Left lung (tissue), 10 donors: ENCODE measurements around the gene SMAP2. TPM values are rescaled to one million over a fixed set of nuclear protein-coding genes. Genes with fewer than 3 reads are reported as not detected.
"Not testable (repeated sequence)": the region's sequence is repeated elsewhere in the genome, so short reads cannot be mapped to it uniquely, and the experiment has no call there.

Experiments used
- ATAC-seq: fragments of 200-7000 bp; cut with Tn5 transposase; one replicate; pipeline ENCODE4 v1.9.1; 2020; ENCODE audit warnings: moderate library complexity
- DNase-seq, 4 donors: peaks; one replicate each; pipeline ENCODE4 v3.0.0-alpha.2; 2013 to 2020
- H3K27ac ChIP-seq, 2 donors: fragments of 200-600 bp; sonication (generic) in 1 of 2; one replicate each; pipeline versions ENCODE4 v1.5.0 to v1.8.0; 2020 to 2021
- H3K27me3 ChIP-seq, 2 donors: fragments of 200-600 bp; sonication (generic) in 1 of 2; one replicate each; pipeline versions ENCODE4 v1.5.0 to v1.8.0; 2020 to 2021
- H3K36me3 ChIP-seq, 2 donors: fragments of 200-600 bp; sonication (generic) in 1 of 2; one replicate each; pipeline versions ENCODE4 v1.5.0 to v1.8.0; 2020 to 2021
- H3K4me1 ChIP-seq, 2 donors: fragments of 200-600 bp; one replicate each; pipeline ENCODE4 v1.8.0; 2021
- H3K4me3 ChIP-seq, 2 donors: fragments of 200-600 bp; sonication (generic) in 1 of 2; one replicate each; pipeline versions ENCODE4 v1.5.0 to v1.8.0; 2020 to 2021; ENCODE audit warnings: mild to moderate bottlenecking in 1 of 2
- H3K9me3 ChIP-seq, 2 donors: fragments of 200-600 bp; sonication (generic) in 1 of 2; one replicate each; pipeline versions ENCODE4 v1.5.0 to v1.8.0; 2020 to 2021
- intact Hi-C, 2 donors: fragments of 100-400 bp; cut with DNase I; formaldehyde crosslinking; loops; one replicate each; pipeline versions ENCODE4 v1.11.2 to v1.14.2; 2022
- polyA plus RNA-seq, 6 donors: library from polyadenylated mRNA; unstranded; fragments of 120-200 nt; gene quantifications; one replicate each; pipeline ENCODE4 v1.2.1, GENCODE V29; 2013; ENCODE audit not compliant: insufficient read length in 6 of 6
- total RNA-seq, 2 donors: library from RNA; stranded (reverse); fragmentation: NEBNext Ultra II Directional; extraction: Animal tissue kit (Norgen Biotek cat#: 25700); gene quantifications; one replicate each; pipeline ENCODE4 v1.2.1, GENCODE V29; 2021
- TF ChIP-seq, protein P1 (sequence below), 2 donors: fragments of 200-600 bp; sonication (generic) in 1 of 2; IDR thresholded peaks; one replicate each; pipeline versions ENCODE4 v1.5.0 to v1.8.0; 2021; ENCODE audit warnings: antibody characterized with exemption in 2 of 2
- donor health status: DM: no; HTN: yes; CAD: no.
- donor health status: DM: no; HTN: no; CAD: no.

SMAP2 gene
- total and polyA plus RNA-seq, 8 donors = 22.1 to 77.3 (median 24.8) TPM

DNA sequence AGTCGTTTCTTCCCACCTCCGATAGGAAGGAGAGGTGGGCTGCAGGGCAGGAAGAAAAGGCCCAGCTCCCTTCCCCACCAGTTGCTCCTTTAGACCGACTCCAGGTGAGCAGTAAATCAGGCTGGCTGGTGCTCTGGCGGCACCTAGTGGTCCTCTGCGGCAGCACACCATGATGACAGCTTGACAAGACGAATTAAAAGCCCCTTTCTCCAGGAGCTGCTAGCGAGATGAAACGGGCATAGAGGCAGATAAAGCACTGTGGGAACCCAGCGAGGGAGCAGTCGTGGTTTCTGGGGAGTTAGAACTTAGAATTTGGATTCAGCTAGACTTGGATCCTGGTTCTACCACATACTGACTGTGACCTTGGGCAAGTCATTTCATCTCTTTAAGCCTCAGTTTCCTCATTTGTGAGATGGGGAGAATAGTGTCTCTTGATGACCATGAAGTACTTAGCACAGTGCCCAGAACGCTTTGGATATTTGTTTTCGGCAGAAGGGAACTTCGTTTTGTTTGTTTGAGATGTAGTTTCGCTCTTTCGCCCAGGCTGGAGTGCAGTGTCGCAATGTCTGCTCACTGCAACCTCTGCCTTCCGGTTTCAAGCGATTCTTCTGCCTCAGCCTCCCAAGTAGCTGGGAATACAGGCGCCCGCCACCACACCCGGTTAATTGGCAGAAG is 34.6 kb upstream of the SMAP2 start:
- intact Hi-C loops = loop anchor here in 1 of 2 donors (5.0 kb wide), 1 partner anchor 197 kb away; no protein-coding TSS in a partner anchor
- ATAC-seq (peak; percentile 98), DNase-seq (peak; percentile 49 to 92 (median 80))
- H3K9me3 ChIP-seq = no peaks in the 10 kb centered on the region
- H3K4me3 ChIP-seq = peak overlapping the region in 1 of 2 donors; percentile 25
- peaks cover 0 to 56% of the 10 kb centered on the region in 2 donors for H3K4me1 ChIP-seq
- H3K36me3 ChIP-seq = no peaks in the 10 kb centered on the region
- H3K27me3 ChIP-seq = no peaks in the 10 kb centered on the region
- peak overlapping the region; percentile 46 to 91 for H3K27ac ChIP-seq
- TF ChIP-seq, protein P1, sequence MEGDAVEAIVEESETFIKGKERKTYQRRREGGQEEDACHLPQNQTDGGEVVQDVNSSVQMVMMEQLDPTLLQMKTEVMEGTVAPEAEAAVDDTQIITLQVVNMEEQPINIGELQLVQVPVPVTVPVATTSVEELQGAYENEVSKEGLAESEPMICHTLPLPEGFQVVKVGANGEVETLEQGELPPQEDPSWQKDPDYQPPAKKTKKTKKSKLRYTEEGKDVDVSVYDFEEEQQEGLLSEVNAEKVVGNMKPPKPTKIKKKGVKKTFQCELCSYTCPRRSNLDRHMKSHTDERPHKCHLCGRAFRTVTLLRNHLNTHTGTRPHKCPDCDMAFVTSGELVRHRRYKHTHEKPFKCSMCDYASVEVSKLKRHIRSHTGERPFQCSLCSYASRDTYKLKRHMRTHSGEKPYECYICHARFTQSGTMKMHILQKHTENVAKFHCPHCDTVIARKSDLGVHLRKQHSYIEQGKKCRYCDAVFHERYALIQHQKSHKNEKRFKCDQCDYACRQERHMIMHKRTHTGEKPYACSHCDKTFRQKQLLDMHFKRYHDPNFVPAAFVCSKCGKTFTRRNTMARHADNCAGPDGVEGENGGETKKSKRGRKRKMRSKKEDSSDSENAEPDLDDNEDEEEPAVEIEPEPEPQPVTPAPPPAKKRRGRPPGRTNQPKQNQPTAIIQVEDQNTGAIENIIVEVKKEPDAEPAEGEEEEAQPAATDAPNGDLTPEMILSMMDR (IDR thresholded peaks at IDR 0.05) = peak; percentile 92 to 98

GRCh38 chr1:40339420-40340323 is 33.9 kb upstream of the SMAP2 start:
- DNase-seq = peak in 2 of 4 donors; percentile 1 to 46
- no peaks in the 10 kb centered on the region for H3K9me3 ChIP-seq
- TF ChIP-seq, protein P1 (IDR thresholded peaks at IDR 0.05) = no peak
- H3K27ac ChIP-seq = peak overlapping the region; percentile 11 to 91
- intact Hi-C loops = loop anchor here in 1 of 2 donors (5.0 kb wide), 1 partner anchor 197 kb away; no protein-coding TSS in a partner anchor
- ATAC-seq = peak; percentile 19
- peaks cover 1 to 60% of the 10 kb centered on the region in 2 donors for H3K4me1 ChIP-seq
- no peaks in the 10 kb centered on the region for H3K36me3 ChIP-seq
- no peaks in the 10 kb centered on the region for H3K27me3 ChIP-seq
- peak overlapping the region in 1 of 2 donors; percentile 25 for H3K4me3 ChIP-seq

DNA sequence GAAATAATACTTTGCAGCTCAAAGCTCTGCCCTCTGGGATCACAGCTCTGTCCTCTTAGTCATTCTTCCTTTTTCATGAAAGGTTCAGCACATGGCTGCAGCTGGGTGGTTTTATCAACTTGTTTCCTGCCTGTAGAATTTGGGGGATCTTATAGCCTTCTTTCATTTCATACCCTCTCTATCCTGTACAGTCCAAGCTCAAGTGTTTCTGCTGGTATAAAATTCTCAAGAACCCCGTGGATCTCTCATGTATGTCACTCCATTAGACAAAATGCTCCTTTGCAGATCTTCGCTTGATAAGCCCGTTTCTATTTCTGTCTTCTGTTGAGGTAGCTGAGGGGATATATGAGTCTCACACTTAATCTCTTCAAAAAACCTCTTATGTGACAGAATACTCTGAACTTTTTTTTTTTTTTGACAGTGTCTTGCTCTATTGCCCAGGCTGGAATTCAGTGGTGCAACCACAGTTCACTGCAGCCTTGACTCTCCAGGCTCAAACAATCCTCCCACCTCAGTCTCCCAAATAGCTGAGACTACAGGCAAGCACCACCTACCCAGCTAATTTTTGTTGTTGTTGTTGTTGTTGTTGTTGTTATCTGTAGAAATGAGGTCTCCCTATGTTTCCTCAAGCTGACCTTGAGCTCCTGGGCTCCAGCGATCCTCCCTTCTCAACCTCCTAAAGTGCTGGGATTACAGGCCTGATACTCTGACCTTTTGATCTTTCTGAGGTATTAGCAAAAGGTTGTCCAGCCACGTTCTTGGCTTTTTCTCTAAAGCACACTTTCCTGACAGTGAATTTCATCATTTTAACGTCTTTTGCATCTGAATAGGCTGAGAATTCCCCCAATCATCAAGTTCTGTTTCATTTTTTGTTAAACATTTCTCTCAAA is 31.8 kb upstream of the SMAP2 start:
- H3K27ac ChIP-seq = peak overlapping the region in 1 of 2 donors; percentile 83

DNA sequence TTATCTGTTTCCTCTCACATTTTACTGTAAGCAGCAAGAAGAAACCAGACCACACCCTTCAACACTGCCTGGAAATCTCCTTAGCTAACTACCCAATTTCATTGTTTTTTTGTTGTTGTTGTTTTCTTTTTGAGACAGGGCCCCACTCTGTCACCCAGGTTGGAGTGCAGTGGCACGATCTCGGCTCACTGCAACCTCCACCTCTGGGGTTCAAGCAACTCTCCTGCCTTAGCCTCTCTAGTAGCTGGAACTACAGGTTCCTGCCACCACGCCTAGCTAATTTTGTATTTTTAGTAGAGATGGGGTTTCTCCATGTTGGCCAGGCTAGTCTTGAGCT is 31.2 kb upstream of the SMAP2 start:
- DNase-seq, ATAC-seq, H3K27me3 ChIP-seq, H3K9me3 ChIP-seq, H3K4me3 ChIP-seq, H3K36me3 ChIP-seq, intact Hi-C loops: not testable (repeated sequence)
- Histone ChIP-seq H3K4me1 (peaks cover 5 to 66% of the 10 kb centered on the region in 2 donors), H3K27ac (peak overlapping the region in 1 of 2 donors; percentile 83)

More for the DNA sequence above, 31.8 kb upstream of the SMAP2 start:
- Histone ChIP-seq H3K27me3 (no peaks in the 10 kb centered on the region), H3K4me1 (peaks cover 5 to 66% of the 10 kb centered on the region in 2 donors), H3K36me3 (no peaks in the 10 kb centered on the region), H3K4me3 (no peak overlapping the region), H3K9me3 (no peaks in the 10 kb centered on the region)
- DNase-seq (no peak), ATAC-seq (no peak)
- intact Hi-C loops = no loop called here
- TF ChIP-seq, protein P1 (IDR thresholded peaks at IDR 0.05) = no peak

- intact Hi-C loops = no loop called here
- peak overlapping the region in 1 of 2 donors; percentile 57 for H3K27ac ChIP-seq
These were observed 28.9 kb upstream of the SMAP2 start for GRCh38 chr1:40344597-40344996.

More at GRCh38 chr1:40344597-40344996, 28.9 kb upstream of the SMAP2 start:
- Histone ChIP-seq H3K4me3 (peak overlapping the region in 1 of 2 donors; percentile 29), H3K4me1 (peaks cover 5 to 54% of the 10 kb centered on the region in 2 donors), H3K9me3 (no peaks in the 10 kb centered on the region), H3K27me3 (no peaks in the 10 kb centered on the region), H3K36me3 (no peaks in the 10 kb centered on the region)
- ATAC-seq (peak; percentile 85), DNase-seq (peak in 2 of 4 donors; percentile 40 to 72)
- TF ChIP-seq, protein P1 (IDR thresholded peaks at IDR 0.05) = no peak
